GM11168 (cell line): Measurements from ENCODE around the gene DNALI1.
"Not testable (repeated sequence)": the region's sequence is repeated elsewhere in the genome, so short reads cannot be mapped to it uniquely, and the experiment has no call there.

Source experiments
- in situ Hi-C: fragments of 300-500 bp; cut with MboI; formaldehyde crosslinking; loops from one replicate; pipeline ENCODE4 v1.12.0; 2022; ENCODE audit warnings: low sequenced_read_pairs; ENCODE audit not compliant: unreplicated experiment

Gene DNALI1

DNA sequence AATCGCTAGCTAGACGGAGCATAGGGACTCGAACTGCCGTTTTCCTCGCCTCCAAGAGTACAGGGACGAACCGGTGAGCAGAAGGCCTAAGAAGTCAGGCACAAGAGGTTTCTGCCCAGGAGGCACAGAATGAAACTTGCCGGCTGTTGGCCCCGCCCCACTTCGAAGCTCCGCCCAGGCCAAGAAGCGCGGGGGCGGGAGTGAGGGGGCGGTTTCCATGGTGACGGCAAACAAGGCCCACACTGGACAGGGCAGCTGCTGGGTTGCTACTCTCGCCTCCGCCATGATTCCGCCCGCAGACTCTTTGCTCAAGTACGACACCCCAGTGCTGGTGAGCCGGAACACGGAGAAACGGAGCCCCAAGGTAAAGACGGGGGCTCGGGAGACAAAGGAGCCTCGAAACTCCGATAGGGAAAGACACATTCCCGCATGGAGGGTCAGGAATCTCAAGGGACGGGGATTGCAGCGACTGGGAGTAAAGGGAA is at the start of gene DNALI1:
TSS of gene DNALI1 (plus strand) at position 229 of the 485 bp plus-strand sequence. CDS start at position 284, 55 bp downstream.
- in situ Hi-C loops, result no loop called here

GRCh38 chr1:37509181-37509580 is 47.6 kb upstream of the DNALI1 start:
- in situ Hi-C loops, result loop anchor here (10.0 kb wide), 1 partner anchor 54 kb away; no protein-coding TSS in a partner anchor

GRCh38 chr1:37513795-37514349 is 42.9 kb upstream of the DNALI1 start:
- in situ Hi-C loops, result no loop called here

GRCh38 chr1:37514350-37515184 is 42.2 kb upstream of the DNALI1 start, which contains the start of gene MEAF6:
Gene MEAF6, minus strand, starts transcription at chr1:37514766. Its CDS starts 20 bp downstream, at chr1:37514746.
- in situ Hi-C loops, result no loop called here

DNA sequence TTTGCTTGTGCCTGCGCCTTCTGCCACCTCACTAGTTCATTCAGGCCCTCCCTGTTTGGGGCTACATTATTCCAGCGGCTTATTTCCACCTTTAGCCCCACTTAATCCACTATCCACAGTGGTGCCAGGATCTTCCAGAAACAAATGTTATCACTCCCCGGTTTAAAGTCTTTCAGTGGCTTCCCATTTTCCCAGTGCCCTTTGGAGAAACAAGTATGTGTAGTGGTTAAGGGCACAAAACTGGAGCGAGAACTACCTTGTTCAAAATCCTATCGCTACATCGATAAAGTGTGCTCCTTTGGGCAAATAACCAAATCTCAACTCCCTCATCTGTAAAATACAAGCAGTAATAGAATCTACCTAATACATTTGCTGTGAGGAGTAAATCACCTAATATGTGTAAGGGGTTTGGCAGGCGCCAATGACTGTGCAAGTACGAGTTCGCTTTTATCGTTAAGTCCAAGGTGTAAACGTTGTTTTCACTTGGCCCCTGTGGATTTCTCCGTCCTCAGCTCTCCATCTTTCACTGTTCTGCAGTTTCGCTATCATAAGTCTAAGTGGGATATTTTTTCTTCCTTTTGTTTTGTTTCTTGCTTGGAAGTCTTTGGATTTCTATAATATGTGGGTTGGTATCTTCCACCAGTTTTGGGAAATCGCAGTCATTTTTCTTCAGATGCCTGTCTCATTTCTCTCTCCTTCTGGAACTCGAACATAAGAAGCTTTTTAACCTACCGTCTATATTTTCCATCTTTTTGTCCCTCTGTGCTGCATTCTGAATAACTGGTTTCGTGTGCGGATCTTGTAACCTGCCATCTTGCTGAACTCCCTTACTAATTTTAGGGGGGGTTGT is 41.3 kb upstream of the DNALI1 start:
- in situ Hi-C loops, result no loop called here

GRCh38 chr1:37517569-37517968 is 39.2 kb upstream of the DNALI1 start:
- in situ Hi-C loops, result no loop called here

DNA sequence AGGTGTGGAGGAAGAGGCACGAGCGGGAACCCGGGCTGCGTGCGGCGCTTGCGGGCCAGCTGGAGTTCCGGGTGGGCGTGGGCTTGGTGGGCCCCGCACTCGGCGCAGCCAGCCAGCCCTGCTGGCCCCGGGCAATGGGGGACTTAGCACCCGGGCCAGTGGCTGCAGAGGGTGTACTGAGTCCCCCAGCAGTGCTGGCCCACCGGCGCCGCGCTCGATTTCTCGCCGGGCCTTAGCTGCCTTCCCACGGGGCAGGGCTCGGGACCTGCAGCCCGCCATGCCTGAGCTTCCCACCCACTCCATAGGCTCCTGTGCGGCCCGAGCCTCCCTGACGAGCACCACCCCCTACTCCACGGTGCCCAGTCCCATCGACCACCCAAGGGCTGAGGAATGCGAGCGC is 38.5 kb upstream of the DNALI1 start:
- in situ Hi-C loops, result not testable (repeated sequence)

GRCh38 chr1:37518929-37519328 is 37.8 kb upstream of the DNALI1 start:
- in situ Hi-C loops, result not testable (repeated sequence)

GRCh38 chr1:37519613-37520012 is 37.1 kb upstream of the DNALI1 start:
- in situ Hi-C loops, result no loop called here

DNA sequence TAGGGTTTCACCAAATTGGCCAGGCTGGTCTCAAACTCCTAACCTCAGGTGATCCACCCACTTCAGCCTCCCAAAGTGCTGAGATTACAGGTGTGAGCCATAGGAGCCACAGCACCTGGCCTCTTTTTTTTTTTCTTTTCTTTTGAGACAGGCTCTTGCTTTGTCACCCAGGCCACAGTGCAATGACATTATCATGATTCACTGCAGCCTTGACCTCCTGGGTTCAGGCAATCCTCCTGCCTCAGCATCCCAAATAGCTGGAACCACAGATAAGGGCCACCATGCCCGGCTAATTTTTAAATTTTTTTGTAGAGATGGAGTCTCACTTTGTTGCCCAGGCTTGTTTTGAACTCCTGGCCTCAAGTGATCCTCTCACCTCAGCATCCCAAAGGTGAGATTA is 26.9 kb upstream of the DNALI1 start:
- in situ Hi-C loops, result not testable (repeated sequence)

- in situ Hi-C loops, result not testable (repeated sequence)
These were observed 24.2 kb upstream of the DNALI1 start for GRCh38 chr1:37532418-37533156.

- in situ Hi-C loops, result no loop called here
These were observed 23.2 kb upstream of the DNALI1 start for GRCh38 chr1:37533317-37534093.

DNA sequence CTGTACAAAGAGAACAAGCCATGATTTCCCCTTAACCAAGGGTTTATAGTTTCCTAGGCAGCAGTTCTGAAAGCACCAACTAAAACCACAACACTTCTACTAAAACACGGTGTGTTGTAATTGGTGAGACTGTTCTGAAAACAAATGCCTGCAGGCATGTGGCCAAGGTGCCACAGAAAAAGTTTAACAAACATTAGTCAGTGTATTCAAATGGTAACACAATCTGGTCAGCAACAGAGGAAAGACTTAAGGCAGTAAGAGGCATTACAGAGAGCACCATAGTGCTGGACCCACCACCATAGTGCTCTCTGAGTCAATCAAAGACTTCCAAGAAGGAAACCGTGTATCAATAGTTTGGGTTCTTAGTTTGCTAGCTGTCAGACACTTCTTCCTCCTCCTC is 19.4 kb upstream of the DNALI1 start:
- in situ Hi-C loops, result no loop called here

DNA sequence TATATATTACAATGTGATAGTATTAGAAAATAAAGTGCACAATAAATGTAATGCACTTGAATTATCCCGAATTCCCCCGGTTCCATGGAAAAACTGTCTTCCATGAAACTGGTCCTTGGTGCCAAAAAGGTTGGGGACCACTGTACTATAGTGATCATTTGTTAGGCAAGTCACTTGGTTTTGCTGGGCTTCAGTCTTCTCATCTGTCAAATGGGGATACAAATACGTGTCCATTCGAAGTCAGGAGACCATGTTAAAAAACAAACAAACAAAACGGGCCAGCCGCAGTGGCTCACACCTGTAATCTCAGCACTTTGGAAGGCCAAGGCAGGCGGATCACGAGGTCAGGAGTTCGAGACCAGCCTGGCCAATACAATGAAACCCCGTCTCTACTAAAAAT is 17.6 kb upstream of the DNALI1 start:
- in situ Hi-C loops, result not testable (repeated sequence)

- in situ Hi-C loops, result no loop called here
These were observed 16.5 kb upstream of the DNALI1 start for GRCh38 chr1:37540036-37540785.

DNA sequence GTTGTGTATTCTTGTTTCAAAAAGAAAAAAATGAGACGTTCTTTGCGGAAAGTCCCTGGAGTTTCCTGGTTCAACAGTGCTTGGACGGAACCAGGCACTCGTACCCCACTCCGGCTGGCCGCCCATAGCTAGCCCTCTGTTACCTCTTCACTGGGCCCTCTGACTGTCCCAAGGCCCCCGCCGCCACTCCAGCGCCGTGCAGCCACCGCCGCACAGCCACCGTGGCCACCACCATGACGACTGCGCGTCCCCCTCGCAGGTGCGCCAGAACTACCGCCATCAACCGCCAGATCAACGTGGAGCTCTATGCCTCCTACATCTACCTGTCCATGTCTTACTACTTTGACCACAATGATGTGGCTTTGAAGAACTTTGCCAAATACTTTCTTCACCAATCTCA is 12.2 kb upstream of the DNALI1 start:
- in situ Hi-C loops, result no loop called here

DNA sequence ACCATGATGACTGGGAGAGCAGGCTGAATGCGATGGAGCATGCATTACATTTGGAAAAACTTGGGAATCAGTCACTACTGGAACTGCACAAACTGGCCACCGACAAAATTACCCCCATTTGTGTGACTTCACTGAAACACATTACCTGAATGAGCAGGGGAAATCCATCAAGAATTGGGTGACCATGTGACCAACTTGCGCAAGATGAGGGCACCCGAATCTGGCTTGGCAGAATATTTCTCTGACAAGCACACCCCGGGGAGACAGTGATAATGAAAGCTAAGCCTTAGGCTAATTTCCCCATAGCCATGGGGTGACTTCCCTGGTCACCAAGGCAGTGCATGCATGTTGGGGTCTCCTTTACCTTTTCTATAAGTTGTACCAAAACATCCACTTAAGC is 11.7 kb upstream of the DNALI1 start:
- in situ Hi-C loops, result no loop called here

- in situ Hi-C loops, result no loop called here
These were observed 7.4 kb upstream of the DNALI1 start for GRCh38 chr1:37549341-37549740.

DNA sequence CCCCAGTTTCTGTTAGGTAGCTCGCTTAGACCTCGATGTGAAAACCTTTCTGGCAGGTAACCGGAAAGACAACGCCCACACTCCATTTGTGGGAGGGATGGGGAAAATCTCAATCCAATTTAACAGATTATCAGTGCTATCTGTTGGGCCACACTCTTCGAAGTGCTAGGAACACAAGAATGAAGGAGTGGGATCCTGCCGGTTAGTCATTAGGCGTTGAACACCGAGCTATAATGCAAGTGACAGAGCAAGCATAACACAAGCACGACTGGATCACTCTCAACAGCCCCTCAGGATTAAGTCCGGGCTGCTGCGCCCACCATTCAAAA is 3.2 kb upstream of the DNALI1 start:
- in situ Hi-C loops, result no loop called here
